Ureter (tissue), 1 donor: ENCODE data around the gene PRKCA. TPM values are rescaled to one million over a fixed set of nuclear protein-coding genes. Genes with fewer than 3 reads are reported as not detected.
"Not testable (repeated sequence)": the region's sequence is repeated elsewhere in the genome, so short reads cannot be mapped to it uniquely, and the experiment has no call there.

Experiments used
- DNase-seq: peaks from one replicate; pipeline ENCODE4 v3.0.0-alpha.2; 2020; ENCODE audit warnings: low spot score
- total RNA-seq: library from RNA; stranded (reverse); gene quantifications from one replicate; pipeline ENCODE4 v1.2.4, GENCODE V29; 2023
- donor health status: DM: yes; HTN: yes; CAD: no.

PRKCA gene
- total RNA-seq, 1 donor from 2014 or later, result 58.1 TPM

GRCh38 chr17:66326476-66327047 lies 24.1 kb downstream of the PRKCA start:
- DNase-seq, result no peak

GRCh38 chr17:66330646-66331037 lies 28.2 kb downstream of the PRKCA start:
- no peak for DNase-seq

- no peak for DNase-seq
Observed at GRCh38 chr17:66331038-66331816, 28.8 kb downstream of the PRKCA start.

- DNase-seq, result no peak
Observed at GRCh38 chr17:66335797-66336196, 33.4 kb downstream of the PRKCA start.

GRCh38 chr17:66337268-66337667 lies 34.9 kb downstream of the PRKCA start:
- no peak for DNase-seq

- DNase-seq, result no peak
Observed at GRCh38 chr17:66337866-66338485, 35.6 kb downstream of the PRKCA start.

GRCh38 chr17:66338937-66339336 lies 36.5 kb downstream of the PRKCA start:
- DNase-seq, result no peak

- no peak for DNase-seq
Observed at GRCh38 chr17:66339561-66339960, 37.1 kb downstream of the PRKCA start.

- no peak for DNase-seq
Observed at GRCh38 chr17:66340720-66341119, 38.3 kb downstream of the PRKCA start.

- DNase-seq, result no peak
Observed at GRCh38 chr17:66341462-66341861, 39.0 kb downstream of the PRKCA start.

- not testable (repeated sequence) for DNase-seq
Observed at GRCh38 chr17:66342263-66342662, 39.9 kb downstream of the PRKCA start.

GRCh38 chr17:66343531-66344078 lies 41.2 kb downstream of the PRKCA start:
- DNase-seq, result no peak

GRCh38 chr17:66344473-66344872 lies 42.1 kb downstream of the PRKCA start:
- DNase-seq, result no peak

GRCh38 chr17:66345264-66345663 lies 42.9 kb downstream of the PRKCA start:
- no peak for DNase-seq

GRCh38 chr17:66345949-66346638 lies 43.7 kb downstream of the PRKCA start:
- DNase-seq, result not testable (repeated sequence)

GRCh38 chr17:66347661-66348514 lies 45.5 kb downstream of the PRKCA start:
- DNase-seq, result no peak

- no peak for DNase-seq
Observed at GRCh38 chr17:66348584-66349165, 46.3 kb downstream of the PRKCA start.

- no peak for DNase-seq
Observed at GRCh38 chr17:66349521-66350254, 47.3 kb downstream of the PRKCA start.

GRCh38 chr17:66350576-66350975 lies 48.2 kb downstream of the PRKCA start:
- not testable (repeated sequence) for DNase-seq

GRCh38 chr17:66351033-66351432 lies 48.6 kb downstream of the PRKCA start:
- DNase-seq, result peak; percentile 55
